AG04450 (cell line): ENCODE data around the gene ASB7. TPM values are rescaled to one million over a fixed set of nuclear protein-coding genes. Genes with fewer than 3 reads are reported as not detected.

Source experiments
- CTCF ChIA-PET: fragments of 300-600, 350-600 bp; formaldehyde crosslinking; extraction: SDS; loops from one replicate; lab custom pipeline; 2022; ENCODE audit warnings: antibody characterized with exemption, inconsistent platforms; lab: Charles Lee
- POLR2A ChIA-PET: fragments of 350-600 bp; formaldehyde crosslinking; extraction: SDS; loops from one replicate; lab custom pipeline; 2021; ENCODE audit warnings: antibody characterized with exemption, inconsistent platforms; lab: Yijun Ruan, JAX
- DNase-seq: peaks from one replicate; pipeline ENCODE4 v3.0.0-alpha.2; 2011; ENCODE audit warnings: low read depth, low spot score
- H3K27ac ChIP-seq: one replicate; pipeline ENCODE4 v1.5.1; 2012; ENCODE audit warnings: low read depth, low read length, control low read depth
- H3K27me3 ChIP-seq: one replicate; pipeline ENCODE4 v1.6.0; 2012; ENCODE audit warnings: low read length; ENCODE audit not compliant: control insufficient read depth, insufficient read depth
- H3K4me3 ChIP-seq: 2 replicates; pipeline ENCODE4 v1.5.1; 2011; ENCODE audit warnings: mild to moderate bottlenecking, low read depth, low read length, control low read depth
- H3K9me3 ChIP-seq: 2 replicates; pipeline ENCODE4 v1.5.1; 2012; ENCODE audit warnings: low read length; ENCODE audit not compliant: control insufficient read depth, insufficient read depth
- polyA plus RNA-seq: library from polyadenylated mRNA; depleted of rRNA; stranded (reverse); fragments of >200 nt; gene quantifications from 2 replicates; pipeline ENCODE4 v1.2.3, GENCODE V29; 2011
- TF ChIP-seq, protein P1 (sequence below): IDR thresholded peaks from 2 replicates; pipeline ENCODE4 v1.5.1; 2011; ENCODE audit warnings: low read depth, low read length, control low read depth, inconsistent platforms

The ASB7 gene
- polyA plus RNA-seq, 1 experiment: 13.4 TPM

DNA sequence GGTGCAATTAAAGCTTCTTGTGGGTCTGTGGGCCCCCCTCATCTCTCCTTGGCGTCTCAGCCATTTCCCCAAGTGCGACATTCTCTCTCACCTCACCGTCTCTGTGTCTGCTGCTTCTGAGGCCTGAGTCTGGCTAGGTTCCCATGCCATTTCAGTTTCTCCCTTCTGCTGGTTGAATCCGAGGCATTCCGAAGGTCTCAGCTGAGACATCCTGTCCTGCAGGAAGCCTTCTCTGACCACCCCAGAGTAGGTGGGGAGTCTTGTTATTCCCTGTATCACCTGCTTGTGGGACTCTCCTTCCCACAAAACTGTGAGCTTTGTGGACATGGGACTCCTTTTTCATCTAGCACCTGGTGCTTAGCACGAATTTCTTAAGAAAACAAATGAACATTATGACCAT is 78.3 kb downstream of the ASB7 start:
- TF ChIP-seq, protein P1, sequence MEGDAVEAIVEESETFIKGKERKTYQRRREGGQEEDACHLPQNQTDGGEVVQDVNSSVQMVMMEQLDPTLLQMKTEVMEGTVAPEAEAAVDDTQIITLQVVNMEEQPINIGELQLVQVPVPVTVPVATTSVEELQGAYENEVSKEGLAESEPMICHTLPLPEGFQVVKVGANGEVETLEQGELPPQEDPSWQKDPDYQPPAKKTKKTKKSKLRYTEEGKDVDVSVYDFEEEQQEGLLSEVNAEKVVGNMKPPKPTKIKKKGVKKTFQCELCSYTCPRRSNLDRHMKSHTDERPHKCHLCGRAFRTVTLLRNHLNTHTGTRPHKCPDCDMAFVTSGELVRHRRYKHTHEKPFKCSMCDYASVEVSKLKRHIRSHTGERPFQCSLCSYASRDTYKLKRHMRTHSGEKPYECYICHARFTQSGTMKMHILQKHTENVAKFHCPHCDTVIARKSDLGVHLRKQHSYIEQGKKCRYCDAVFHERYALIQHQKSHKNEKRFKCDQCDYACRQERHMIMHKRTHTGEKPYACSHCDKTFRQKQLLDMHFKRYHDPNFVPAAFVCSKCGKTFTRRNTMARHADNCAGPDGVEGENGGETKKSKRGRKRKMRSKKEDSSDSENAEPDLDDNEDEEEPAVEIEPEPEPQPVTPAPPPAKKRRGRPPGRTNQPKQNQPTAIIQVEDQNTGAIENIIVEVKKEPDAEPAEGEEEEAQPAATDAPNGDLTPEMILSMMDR: no peak
- no peak for DNase-seq
- POLR2A ChIA-PET: no interaction called here
- peaks cover 10% of the 10 kb centered on the region for H3K9me3 ChIP-seq
- CTCF ChIA-PET: interaction anchor here (0.6 to 2.0 kb wide), 3 partner anchors 9 to 329 kb away, joined by 3 to 9 read pairs (median 5); no protein-coding TSS in a partner anchor
- H3K27ac ChIP-seq: no peak overlapping the region
- no peak overlapping the region for H3K4me3 ChIP-seq
- H3K27me3 ChIP-seq: no peaks in the 10 kb centered on the region

DNA sequence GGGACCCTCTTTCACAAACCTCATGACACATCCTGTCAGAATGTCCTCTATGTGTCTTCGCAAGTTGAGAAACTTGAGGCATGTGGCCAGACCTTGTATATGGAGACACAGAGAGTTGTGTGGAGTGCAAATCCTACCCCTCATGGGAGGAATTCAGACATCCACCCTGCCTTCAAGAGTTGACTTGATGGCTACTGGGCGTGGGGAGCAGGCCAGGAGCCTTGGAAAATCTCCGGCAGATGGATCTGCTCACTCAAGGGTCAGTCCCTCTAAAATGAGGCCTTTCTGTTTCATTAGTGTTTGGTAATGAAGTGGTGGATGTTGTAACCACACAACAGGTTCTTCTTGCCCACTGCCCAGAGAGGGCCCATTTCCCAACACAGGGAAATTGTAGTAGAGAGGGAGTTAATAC is 79.0 kb downstream of the ASB7 start:
- POLR2A ChIA-PET: no interaction called here
- peaks cover 10% of the 10 kb centered on the region for H3K9me3 ChIP-seq
- no peak for DNase-seq
- H3K4me3 ChIP-seq: no peak overlapping the region
- no peaks in the 10 kb centered on the region for H3K27me3 ChIP-seq
- no peak overlapping the region for H3K27ac ChIP-seq
- TF ChIP-seq, protein P1: no peak
- CTCF ChIA-PET: interaction anchor here (2.0 kb wide), 1 partner anchor 10 kb away, joined by 9 read pairs; no protein-coding TSS in a partner anchor

DNA sequence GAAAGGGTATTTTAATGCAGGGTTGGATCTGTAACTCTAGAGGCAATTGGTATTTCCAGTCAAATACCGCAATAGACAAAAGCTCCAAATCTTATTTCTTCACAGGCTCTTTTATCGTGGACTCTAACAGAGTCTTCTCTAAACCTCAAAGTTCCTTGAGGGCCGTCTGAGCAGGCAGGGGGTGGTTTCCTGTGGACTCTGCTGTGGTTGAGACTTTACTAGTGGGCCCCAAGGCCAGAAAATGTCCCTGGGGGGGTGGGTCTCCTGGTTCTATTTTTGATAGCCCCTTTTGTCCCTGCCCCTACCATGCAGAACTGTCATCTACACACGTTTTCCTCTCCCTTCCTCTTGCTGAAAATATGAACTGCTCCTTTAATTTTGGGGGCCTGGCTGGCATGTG is 80.1 kb downstream of the ASB7 start:
- ChIA-PET CTCF (interaction anchor here (0.9 to 1.3 kb wide), 2 partner anchors 11 to 190 kb away, joined by 3 to 4 read pairs; no protein-coding TSS in a partner anchor), POLR2A (no interaction called here)
- Histone ChIP-seq H3K27me3 (no peaks in the 10 kb centered on the region), H3K27ac (no peak overlapping the region), H3K9me3 (peaks cover 10% of the 10 kb centered on the region), H3K4me3 (no peak overlapping the region)
- no peak for DNase-seq
- TF ChIP-seq, protein P1: no peak

DNA sequence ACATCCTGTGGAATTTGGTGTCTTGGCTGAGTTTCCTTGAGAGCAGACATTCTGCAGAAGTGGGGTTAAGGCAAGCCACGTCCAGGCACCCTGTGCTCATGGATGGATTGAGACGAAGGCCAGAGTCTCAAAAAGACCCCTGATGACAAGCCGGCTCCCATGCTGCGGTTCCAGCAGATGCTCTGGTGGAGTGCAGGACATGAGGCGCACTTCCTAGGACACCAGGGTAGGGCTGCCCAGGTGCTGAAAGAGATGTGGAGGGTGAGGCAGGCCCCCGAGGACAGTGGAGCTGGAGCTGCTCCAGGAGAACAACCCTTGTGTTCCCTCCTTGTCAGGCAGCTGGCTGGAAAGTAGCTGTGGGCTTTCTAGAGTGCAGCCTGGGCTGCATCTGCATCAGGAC is 81.0 kb downstream of the ASB7 start:
- Histone ChIP-seq H3K9me3 (peaks cover 10% of the 10 kb centered on the region), H3K27me3 (no peaks in the 10 kb centered on the region), H3K27ac (no peak overlapping the region), H3K4me3 (no peak overlapping the region)
- POLR2A ChIA-PET: no interaction called here
- TF ChIP-seq, protein P1: no peak
- DNase-seq: no peak
- CTCF ChIA-PET: interaction anchor here (1.3 to 1.4 kb wide), 2 partner anchors 11 to 189 kb away, joined by 3 to 5 read pairs; no protein-coding TSS in a partner anchor

DNA sequence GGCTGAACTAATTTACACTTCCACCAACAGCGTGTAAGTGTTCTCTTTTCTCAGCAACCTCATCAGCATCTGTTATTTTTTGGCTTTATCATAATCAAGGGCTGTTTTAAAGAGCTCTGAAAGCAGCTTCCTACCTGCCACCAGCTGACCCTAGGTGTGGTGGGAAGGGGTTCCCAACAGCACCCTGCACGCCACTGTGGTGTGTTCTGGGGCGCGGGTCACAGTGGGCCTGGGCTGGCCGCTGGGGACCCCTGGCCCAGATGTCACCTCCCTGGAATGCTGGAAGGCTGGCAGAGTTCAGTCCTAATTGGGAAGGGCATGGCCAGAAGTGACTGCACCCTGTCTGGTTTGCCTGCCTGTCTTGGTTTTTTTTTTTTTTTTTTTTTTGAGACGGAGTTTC is 82.2 kb downstream of the ASB7 start:
- TF ChIP-seq, protein P1: no peak
- Histone ChIP-seq H3K27ac (no peak overlapping the region), H3K4me3 (no peak overlapping the region), H3K9me3 (peaks cover 3% of the 10 kb centered on the region), H3K27me3 (no peaks in the 10 kb centered on the region)
- DNase-seq: no peak
- POLR2A ChIA-PET: interaction anchor here (0.6 kb wide), 1 partner anchor 34 kb away, joined by 3 read pairs; no protein-coding TSS in a partner anchor
- CTCF ChIA-PET: interaction anchor here (1.3 to 1.4 kb wide), 2 partner anchors 12 to 13 kb away, joined by 3 to 5 read pairs; no protein-coding TSS in a partner anchor
